Activated T-cell treated with anti-CD3 and anti-CD28 coated beads, Interleukin-2, amount 50 U/mL, for 4 hours (primary cell): ENCODE data around the gene PLGRKT. TPM values are rescaled to one million over a fixed set of nuclear protein-coding genes. Genes with fewer than 3 reads are reported as not detected.
"Not testable (repeated sequence)": the region's sequence is repeated elsewhere in the genome, so short reads cannot be mapped to it uniquely, and the experiment has no call there.

ENCODE experiments used
- ATAC-seq, 2 donors: fragments of 200-7000 bp; cut with Tn5 transposase; one replicate each; pipeline ENCODE4 v1.10.0; 2021
- DNase-seq: peaks from one replicate; pipeline ENCODE4 v3.0.0-alpha.2; 2020
- H3K27me3 Mint-ChIP-seq: one replicate; pipeline ENCODE4 v1.8.0; 2021; ENCODE audit warnings: low read depth, mixed read lengths
- H3K36me3 Mint-ChIP-seq: one replicate; pipeline ENCODE4 v1.8.0; 2022; ENCODE audit warnings: mixed read lengths; ENCODE audit not compliant: insufficient read depth
- H3K4me1 Mint-ChIP-seq: one replicate; pipeline ENCODE4 v1.8.0; 2021; ENCODE audit warnings: low read depth, mixed read lengths
- H3K4me3 Mint-ChIP-seq: one replicate; pipeline ENCODE4 v1.8.0; 2021; ENCODE audit warnings: mild to moderate bottlenecking, moderate library complexity, mixed read lengths
- H3K9me3 Mint-ChIP-seq: one replicate; pipeline ENCODE4 v1.8.0; 2021; ENCODE audit warnings: mixed read lengths
- total RNA-seq, 3 donors: library from RNA; stranded (reverse); gene quantifications; one replicate each; pipeline ENCODE4 v1.2.1, GENCODE V29; 2021

The PLGRKT gene
- total RNA-seq, 3 donors from 2014 or later: 23.7 to 45.3 (median 30.9) TPM

- H3K9me3 Mint-ChIP-seq: no peaks in the 10 kb centered on the region
- ATAC-seq (no peak), DNase-seq (no peak)
- peaks cover 70% of the 10 kb centered on the region for H3K36me3 Mint-ChIP-seq
- H3K4me1 Mint-ChIP-seq: peaks cover 14% of the 10 kb centered on the region
- H3K4me3 Mint-ChIP-seq: no peak overlapping the region
- H3K27me3 Mint-ChIP-seq: no peaks in the 10 kb centered on the region
Observed at GRCh38 chr9:5466766-5467165, 29.0 kb upstream of the PLGRKT start.

- DNase-seq (no peak), ATAC-seq (no peak)
- H3K4me1 Mint-ChIP-seq: peaks cover 15% of the 10 kb centered on the region
- no peaks in the 10 kb centered on the region for H3K9me3 Mint-ChIP-seq
- H3K27me3 Mint-ChIP-seq: no peaks in the 10 kb centered on the region
- peaks cover 73% of the 10 kb centered on the region for H3K36me3 Mint-ChIP-seq
- H3K4me3 Mint-ChIP-seq: no peak overlapping the region
Observed at GRCh38 chr9:5466005-5466404, 28.3 kb upstream of the PLGRKT start.

GRCh38 chr9:5464831-5465330, 27.2 kb upstream of the PLGRKT start:
- H3K27me3 Mint-ChIP-seq, DNase-seq, H3K9me3 Mint-ChIP-seq, ATAC-seq, H3K4me3 Mint-ChIP-seq: not testable (repeated sequence)
- peaks cover 20% of the 10 kb centered on the region for H3K4me1 Mint-ChIP-seq
- peaks cover 74% of the 10 kb centered on the region for H3K36me3 Mint-ChIP-seq

- ATAC-seq (no peak), DNase-seq (no peak)
- peak overlapping the region; percentile 74 for H3K4me3 Mint-ChIP-seq
- H3K36me3 Mint-ChIP-seq: peaks cover 69% of the 10 kb centered on the region
- H3K27me3 Mint-ChIP-seq: no peaks in the 10 kb centered on the region
- H3K4me1 Mint-ChIP-seq: peaks cover 51% of the 10 kb centered on the region
- H3K9me3 Mint-ChIP-seq: no peaks in the 10 kb centered on the region
Observed at GRCh38 chr9:5460157-5460556, 22.4 kb upstream of the PLGRKT start.

- no peaks in the 10 kb centered on the region for H3K27me3 Mint-ChIP-seq
- H3K4me3 Mint-ChIP-seq: peak overlapping the region; percentile 74
- peaks cover 57% of the 10 kb centered on the region for H3K4me1 Mint-ChIP-seq
- peak; percentile 68 to 70 for ATAC-seq
- H3K9me3 Mint-ChIP-seq: no peaks in the 10 kb centered on the region
- DNase-seq: no peak
- H3K36me3 Mint-ChIP-seq: peaks cover 66% of the 10 kb centered on the region
Observed at GRCh38 chr9:5459289-5459829, 21.6 kb upstream of the PLGRKT start.

- Mint-ChIP-seq H3K4me1 (peaks cover 73% of the 10 kb centered on the region), H3K36me3 (peaks cover 52% of the 10 kb centered on the region), H3K9me3 (no peaks in the 10 kb centered on the region), H3K27me3 (no peaks in the 10 kb centered on the region), H3K4me3 (peak overlapping the region; percentile 74)
- ATAC-seq: peak; percentile 71 to 73
- no peak for DNase-seq
Observed at GRCh38 chr9:5455181-5455580, 17.5 kb upstream of the PLGRKT start.

- peak overlapping the region; percentile 75 for H3K4me3 Mint-ChIP-seq
- no peaks in the 10 kb centered on the region for H3K27me3 Mint-ChIP-seq
- H3K9me3 Mint-ChIP-seq: no peaks in the 10 kb centered on the region
- H3K36me3 Mint-ChIP-seq: peaks cover 39% of the 10 kb centered on the region
- DNase-seq: no peak
- peaks cover 72% of the 10 kb centered on the region for H3K4me1 Mint-ChIP-seq
- ATAC-seq: no peak
Observed at GRCh38 chr9:5453673-5454072, 15.9 kb upstream of the PLGRKT start.

- ATAC-seq: no peak
- Mint-ChIP-seq H3K36me3 (peaks cover 32% of the 10 kb centered on the region), H3K4me3 (peak overlapping the region; percentile 75)
Observed at GRCh38 chr9:5453004-5453403, 15.3 kb upstream of the PLGRKT start.

GRCh38 chr9:5452286-5452609, 14.5 kb upstream of the PLGRKT start:
- Mint-ChIP-seq H3K36me3 (peaks cover 24% of the 10 kb centered on the region), H3K4me1 (peaks cover 72% of the 10 kb centered on the region), H3K4me3 (peak overlapping the region; percentile 96), H3K27me3 (no peaks in the 10 kb centered on the region), H3K9me3 (no peaks in the 10 kb centered on the region)
- no peak for ATAC-seq
- DNase-seq: no peak

More at GRCh38 chr9:5453004-5453403, 15.3 kb upstream of the PLGRKT start:
- no peak for DNase-seq
- no peaks in the 10 kb centered on the region for H3K9me3 Mint-ChIP-seq
- H3K4me1 Mint-ChIP-seq: peaks cover 72% of the 10 kb centered on the region
- H3K27me3 Mint-ChIP-seq: no peaks in the 10 kb centered on the region

- peaks cover 16% of the 10 kb centered on the region for H3K36me3 Mint-ChIP-seq
- no peaks in the 10 kb centered on the region for H3K27me3 Mint-ChIP-seq
- peak; percentile 71 to 72 for ATAC-seq
- peak within 1 kb of the TSS; percentile 96 for H3K4me3 Mint-ChIP-seq
- H3K9me3 Mint-ChIP-seq: peaks cover 5% of the 10 kb centered on the region
- DNase-seq: peak; percentile 80
- H3K4me1 Mint-ChIP-seq: peaks cover 74% of the 10 kb centered on the region
Observed at GRCh38 chr9:5450359-5451091, 12.8 kb upstream of the PLGRKT start, which contains the start of gene CD274. TSS of gene CD274 (plus strand) at chr9:5450542. CDS start at chr9:5456114, 5,572 bp downstream.

GRCh38 chr9:5449521-5450358, 12.0 kb upstream of the PLGRKT start:
- DNase-seq: no peak
- Mint-ChIP-seq H3K9me3 (peaks cover 5% of the 10 kb centered on the region), H3K27me3 (no peaks in the 10 kb centered on the region), H3K4me3 (peak overlapping the region; percentile 96), H3K4me1 (peaks cover 66% of the 10 kb centered on the region), H3K36me3 (peaks cover 14% of the 10 kb centered on the region)
- peak; percentile 0 to 5 for ATAC-seq

GRCh38 chr9:5448461-5449435, 11.0 kb upstream of the PLGRKT start:
- Mint-ChIP-seq H3K36me3 (peaks cover 11% of the 10 kb centered on the region), H3K9me3 (peaks cover 5% of the 10 kb centered on the region), H3K4me3 (peak overlapping the region; percentile 96), H3K4me1 (peaks cover 61% of the 10 kb centered on the region), H3K27me3 (peaks cover 2% of the 10 kb centered on the region)
- ATAC-seq: no peak
- DNase-seq: no peak

GRCh38 chr9:5448016-5448415, 10.3 kb upstream of the PLGRKT start:
- H3K4me3 Mint-ChIP-seq: peak overlapping the region; percentile 11
- no peak for DNase-seq
- no peak for ATAC-seq
- H3K27me3 Mint-ChIP-seq: peaks cover 2% of the 10 kb centered on the region
- H3K9me3 Mint-ChIP-seq: peaks cover 5% of the 10 kb centered on the region
- H3K36me3 Mint-ChIP-seq: peaks cover 10% of the 10 kb centered on the region
- H3K4me1 Mint-ChIP-seq: peaks cover 55% of the 10 kb centered on the region
